ENCODE measurements around the gene B3GALNT2.

Gene B3GALNT2

GRCh38 chr1:235425357-235425756 lies 78.9 kb downstream of the B3GALNT2 start:
- Histone ChIP-seq H4K20me1 (ENCODE audit: insufficient read depth, low read length, poor library complexity, severe bottlenecking) (no peaks in the 10 kb centered on the region), H2AFZ (ENCODE audit: low read length) (no peak overlapping the region), H3K27me3 (ENCODE audit: insufficient read depth, low read length, poor library complexity, severe bottlenecking) (no peaks in the 10 kb centered on the region), H3F3A (ENCODE audit: low read depth) (no peaks in the 10 kb centered on the region), H3K4me1 (ENCODE audit: insufficient read depth, low read length, poor library complexity, severe bottlenecking) (peaks cover 24% of the 10 kb centered on the region), H3K36me3 (ENCODE audit: insufficient read depth, low read length) (no peaks in the 10 kb centered on the region), H3K9me2 (replicated peaks; ENCODE audit: low read depth, low read length) (no peaks in the 10 kb centered on the region), H3K79me2 (ENCODE audit: insufficient read depth, low read length) (peaks cover 9% of the 10 kb centered on the region; the same call in 1 of the 2 replicates), H3K9ac (ENCODE audit: low read depth, low read length, poor library complexity, severe bottlenecking) (no peak overlapping the region), H3K4me2 (ENCODE audit: low read depth, low read length, poor library complexity, severe bottlenecking) (no peak overlapping the region), H3K4me3 (ENCODE audit: low read length, poor library complexity, severe bottlenecking) (no peak overlapping the region), H3K9me3 (ENCODE audit: insufficient read depth, low read depth, low read length) (no peaks in the 10 kb centered on the region)
- TF ChIP-seq EZH2phosphoT487 (IDR thresholded peaks at IDR 0.05; ENCODE audit: borderline replicate concordance): no peak
- TF ChIP-seq, protein P1, sequence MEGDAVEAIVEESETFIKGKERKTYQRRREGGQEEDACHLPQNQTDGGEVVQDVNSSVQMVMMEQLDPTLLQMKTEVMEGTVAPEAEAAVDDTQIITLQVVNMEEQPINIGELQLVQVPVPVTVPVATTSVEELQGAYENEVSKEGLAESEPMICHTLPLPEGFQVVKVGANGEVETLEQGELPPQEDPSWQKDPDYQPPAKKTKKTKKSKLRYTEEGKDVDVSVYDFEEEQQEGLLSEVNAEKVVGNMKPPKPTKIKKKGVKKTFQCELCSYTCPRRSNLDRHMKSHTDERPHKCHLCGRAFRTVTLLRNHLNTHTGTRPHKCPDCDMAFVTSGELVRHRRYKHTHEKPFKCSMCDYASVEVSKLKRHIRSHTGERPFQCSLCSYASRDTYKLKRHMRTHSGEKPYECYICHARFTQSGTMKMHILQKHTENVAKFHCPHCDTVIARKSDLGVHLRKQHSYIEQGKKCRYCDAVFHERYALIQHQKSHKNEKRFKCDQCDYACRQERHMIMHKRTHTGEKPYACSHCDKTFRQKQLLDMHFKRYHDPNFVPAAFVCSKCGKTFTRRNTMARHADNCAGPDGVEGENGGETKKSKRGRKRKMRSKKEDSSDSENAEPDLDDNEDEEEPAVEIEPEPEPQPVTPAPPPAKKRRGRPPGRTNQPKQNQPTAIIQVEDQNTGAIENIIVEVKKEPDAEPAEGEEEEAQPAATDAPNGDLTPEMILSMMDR (conservative IDR thresholded peaks at IDR 0.05; ENCODE audit: low read length): no peak

DNA sequence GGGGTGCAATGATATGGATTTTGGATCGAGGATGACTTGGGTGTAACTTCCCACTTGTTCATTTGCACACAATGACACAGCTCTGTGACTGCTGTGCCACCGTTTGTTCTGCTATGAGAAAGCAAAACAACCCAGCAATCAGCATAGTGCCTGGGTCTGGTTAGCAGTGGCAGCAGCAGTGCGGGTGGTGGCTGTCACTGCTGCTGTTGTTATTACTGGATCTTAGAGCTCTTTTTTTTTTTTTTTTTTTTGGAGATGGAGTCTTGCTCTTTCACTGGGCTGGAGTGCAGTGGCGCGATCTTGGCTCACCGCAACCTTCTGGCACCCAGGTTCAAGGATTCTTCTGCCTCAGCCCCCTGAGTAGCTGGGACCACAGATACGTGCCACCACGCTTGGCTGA lies 80.2 kb downstream of the B3GALNT2 start:
- H3K36me3 ChIP-seq (ENCODE audit: insufficient read depth, low read length): no peaks in the 10 kb centered on the region
- H3K27me3 ChIP-seq (ENCODE audit: insufficient read depth, low read length, poor library complexity, severe bottlenecking): no peaks in the 10 kb centered on the region
- no peaks in the 10 kb centered on the region for H4K20me1 ChIP-seq (ENCODE audit: insufficient read depth, low read length, poor library complexity, severe bottlenecking)
- H3K79me2 ChIP-seq (ENCODE audit: insufficient read depth, low read length): peaks cover 9% of the 10 kb centered on the region; the same call in 1 of the 2 replicates
- peaks cover 24% of the 10 kb centered on the region for H3K4me1 ChIP-seq (ENCODE audit: insufficient read depth, low read length, poor library complexity, severe bottlenecking)
- H3F3A ChIP-seq (ENCODE audit: low read depth): no peaks in the 10 kb centered on the region
- no peaks in the 10 kb centered on the region for H3K9me3 ChIP-seq (ENCODE audit: insufficient read depth, low read depth, low read length)
- peak overlapping the region; percentile 60 for H3K4me2 ChIP-seq (ENCODE audit: low read depth, low read length, poor library complexity, severe bottlenecking)
- H3K9ac ChIP-seq (ENCODE audit: low read depth, low read length, poor library complexity, severe bottlenecking): no peak overlapping the region
- peak overlapping the region; percentile 51 for H3K4me3 ChIP-seq (ENCODE audit: low read length, poor library complexity, severe bottlenecking)
- no peaks in the 10 kb centered on the region for H3K9me2 ChIP-seq (replicated peaks; ENCODE audit: low read depth, low read length)
- no peak overlapping the region for H2AFZ ChIP-seq (ENCODE audit: low read length)
- no peak for TF ChIP-seq EZH2phosphoT487 (IDR thresholded peaks at IDR 0.05; ENCODE audit: borderline replicate concordance)
- TF ChIP-seq, protein P1 (conservative IDR thresholded peaks at IDR 0.05; ENCODE audit: low read length): no peak

DNA sequence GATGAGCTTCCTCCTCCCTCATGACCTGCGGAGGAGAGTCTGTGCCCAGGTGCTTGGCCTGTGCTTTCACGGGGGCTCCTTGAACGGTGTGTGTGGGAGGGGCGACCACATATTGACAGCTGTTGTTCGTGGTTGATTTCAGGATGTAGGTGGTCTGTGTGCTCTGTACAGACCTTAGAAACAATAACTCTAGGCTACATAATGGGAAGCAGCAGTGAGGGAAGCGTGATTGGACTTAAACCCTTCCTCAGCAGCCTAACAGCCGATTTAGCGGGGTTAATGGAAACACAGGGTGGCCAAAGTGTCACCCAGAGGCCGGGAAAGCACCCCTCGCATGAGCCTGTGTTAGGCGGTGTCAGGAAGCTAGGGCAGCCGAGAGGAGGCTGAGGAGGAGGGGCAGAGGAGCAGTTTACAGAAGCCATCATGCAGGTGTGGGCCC lies 81.0 kb downstream of the B3GALNT2 start:
- Histone ChIP-seq H3K4me2 (ENCODE audit: low read depth, low read length, poor library complexity, severe bottlenecking) (peak overlapping the region; percentile 60), H3K27me3 (ENCODE audit: insufficient read depth, low read length, poor library complexity, severe bottlenecking) (no peaks in the 10 kb centered on the region), H3K9me3 (ENCODE audit: insufficient read depth, low read depth, low read length) (no peaks in the 10 kb centered on the region), H3F3A (ENCODE audit: low read depth) (no peaks in the 10 kb centered on the region), H3K4me3 (ENCODE audit: low read length, poor library complexity, severe bottlenecking) (peak overlapping the region; percentile 51), H3K79me2 (ENCODE audit: insufficient read depth, low read length) (peaks cover 9% of the 10 kb centered on the region; the same call in 1 of the 2 replicates), H4K20me1 (ENCODE audit: insufficient read depth, low read length, poor library complexity, severe bottlenecking) (no peaks in the 10 kb centered on the region), H3K9ac (ENCODE audit: low read depth, low read length, poor library complexity, severe bottlenecking) (peak overlapping the region; percentile 5), H2AFZ (ENCODE audit: low read length) (no peak overlapping the region), H3K4me1 (ENCODE audit: insufficient read depth, low read length, poor library complexity, severe bottlenecking) (peaks cover 24% of the 10 kb centered on the region), H3K36me3 (ENCODE audit: insufficient read depth, low read length) (peaks cover under 1% of the 10 kb centered on the region; the same call in 1 of the 2 replicates), H3K9me2 (replicated peaks; ENCODE audit: low read depth, low read length) (no peaks in the 10 kb centered on the region)
- TF ChIP-seq, protein P1 (conservative IDR thresholded peaks at IDR 0.05; ENCODE audit: low read length): no peak
- TF ChIP-seq EZH2phosphoT487 (IDR thresholded peaks at IDR 0.05; ENCODE audit: borderline replicate concordance): no peak

All from Loucy (cell line).